ENCODE measurements around the gene PADI4.
"Not testable (repeated sequence)": the region's sequence is repeated elsewhere in the genome, so short reads cannot be mapped to it uniquely, and the experiment has no call there.

Gene PADI4

GRCh38 chr1:17314491-17314971, 6.5 kb downstream of the PADI4 start:
- DNase-seq (ENCODE audit: low spot score): no peak

GRCh38 chr1:17315542-17316130, 7.6 kb downstream of the PADI4 start:
- no peak for DNase-seq (ENCODE audit: low spot score)

- DNase-seq (ENCODE audit: low spot score): no peak
These were observed 8.7 kb downstream of the PADI4 start for GRCh38 chr1:17316704-17317103.

GRCh38 chr1:17318262-17318661, 10.3 kb downstream of the PADI4 start:
- no peak for DNase-seq (ENCODE audit: low spot score)

GRCh38 chr1:17319561-17320350, 11.8 kb downstream of the PADI4 start:
- DNase-seq (ENCODE audit: low spot score): no peak

DNA sequence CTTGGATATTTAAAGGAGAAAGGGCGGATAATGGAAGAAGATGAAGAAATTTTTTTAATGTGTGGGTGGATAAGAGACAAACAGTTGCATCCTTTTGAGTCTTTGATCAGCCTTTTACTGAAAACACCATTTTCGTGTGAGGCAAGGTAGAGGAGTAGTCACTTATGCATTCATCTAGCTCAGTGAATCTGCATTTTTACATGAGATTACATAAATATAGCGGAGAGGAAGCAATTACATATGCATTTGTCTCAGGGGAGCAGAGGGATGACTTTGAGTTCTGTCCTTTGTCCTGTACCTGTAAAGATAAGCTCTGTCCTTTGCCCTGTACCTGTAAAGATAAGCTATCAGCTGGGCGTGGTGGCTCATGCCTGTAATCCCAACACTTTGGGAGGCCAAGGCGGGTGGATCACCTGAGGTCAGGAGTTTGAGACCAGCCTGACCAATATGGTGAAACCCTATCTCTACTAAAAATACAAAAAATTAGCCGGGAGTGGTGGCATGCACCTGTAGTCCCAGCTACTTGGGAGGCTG, 13.9 kb downstream of the PADI4 start:
- DNase-seq (ENCODE audit: low spot score): not testable (repeated sequence)

- no peak for DNase-seq (ENCODE audit: low spot score)
These were observed 20.9 kb downstream of the PADI4 start for GRCh38 chr1:17328855-17329254.

GRCh38 chr1:17329610-17330009, 21.6 kb downstream of the PADI4 start:
- DNase-seq (ENCODE audit: low spot score): no peak

GRCh38 chr1:17330856-17331255, 22.9 kb downstream of the PADI4 start:
- DNase-seq (ENCODE audit: low spot score): no peak

- DNase-seq (ENCODE audit: low spot score): no peak
These were observed 25.1 kb downstream of the PADI4 start for GRCh38 chr1:17333081-17333480.

GRCh38 chr1:17335821-17336710, 28.1 kb downstream of the PADI4 start:
- peak; percentile 11 for DNase-seq (ENCODE audit: low spot score)

GRCh38 chr1:17338706-17339493, 30.9 kb downstream of the PADI4 start:
- DNase-seq (ENCODE audit: low spot score): no peak

- no peak for DNase-seq (ENCODE audit: low spot score)
These were observed 31.5 kb downstream of the PADI4 start for GRCh38 chr1:17339521-17339920.

DNA sequence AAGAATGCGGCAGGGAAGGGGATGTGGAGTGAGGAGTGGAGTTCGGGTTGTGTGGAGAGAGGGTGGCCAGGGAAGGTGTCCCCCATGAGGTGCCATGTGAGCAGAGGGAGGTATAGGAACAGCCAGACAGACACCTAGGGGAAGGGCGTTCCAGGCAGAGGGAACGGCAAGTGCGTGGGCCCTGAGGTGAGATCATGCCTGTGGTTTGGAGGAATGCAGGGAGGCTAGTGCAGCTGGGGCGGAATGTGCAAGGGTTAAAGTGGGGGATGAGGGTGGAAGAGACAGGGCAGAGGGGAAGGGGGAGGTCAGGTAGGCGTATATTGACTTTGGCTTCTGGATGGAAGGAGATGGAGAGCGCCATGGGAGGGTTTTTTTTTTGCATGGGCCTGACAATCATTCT, 32.4 kb downstream of the PADI4 start:
- DNase-seq (ENCODE audit: low spot score): no peak

DNA sequence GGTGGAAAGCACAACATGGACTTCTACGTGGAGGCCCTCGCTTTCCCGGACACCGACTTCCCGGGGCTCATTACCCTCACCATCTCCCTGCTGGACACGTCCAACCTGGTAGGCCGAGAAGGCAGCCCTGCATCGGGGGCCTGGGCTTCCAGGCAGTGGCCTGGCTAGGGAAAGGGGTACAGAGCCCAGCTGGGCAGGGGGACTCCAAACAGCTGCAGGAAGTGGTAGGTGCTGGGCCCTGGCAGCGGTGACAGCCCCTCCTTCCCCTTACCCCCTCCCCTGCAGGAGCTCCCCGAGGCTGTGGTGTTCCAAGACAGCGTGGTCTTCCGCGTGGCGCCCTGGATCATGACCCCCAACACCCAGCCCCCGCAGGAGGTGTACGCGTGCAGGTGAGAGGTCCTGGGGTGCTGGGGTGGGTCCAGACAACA, 34.0 kb downstream of the PADI4 start:
- no peak for DNase-seq (ENCODE audit: low spot score)

DNA sequence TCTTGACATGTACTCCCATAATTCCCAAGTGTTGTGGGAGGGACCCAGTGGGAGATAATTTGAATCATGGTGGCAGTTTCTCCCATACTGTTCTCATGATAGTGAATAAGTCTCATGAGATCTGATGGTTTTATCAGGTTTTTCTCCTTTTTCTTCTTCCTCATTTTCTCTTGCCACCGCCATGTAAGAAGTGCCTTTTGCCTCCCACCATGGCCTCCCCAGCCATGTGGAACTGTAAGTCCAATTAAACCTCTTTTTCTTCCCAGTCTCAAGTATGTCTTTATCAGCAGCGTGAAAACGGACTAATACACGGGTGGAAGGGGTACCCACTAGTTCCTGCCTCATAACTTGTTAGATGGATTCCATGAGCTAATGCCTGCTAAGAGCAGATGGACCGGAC, 37.5 kb downstream of the PADI4 start:
- DNase-seq (ENCODE audit: low spot score): not testable (repeated sequence)

DNA sequence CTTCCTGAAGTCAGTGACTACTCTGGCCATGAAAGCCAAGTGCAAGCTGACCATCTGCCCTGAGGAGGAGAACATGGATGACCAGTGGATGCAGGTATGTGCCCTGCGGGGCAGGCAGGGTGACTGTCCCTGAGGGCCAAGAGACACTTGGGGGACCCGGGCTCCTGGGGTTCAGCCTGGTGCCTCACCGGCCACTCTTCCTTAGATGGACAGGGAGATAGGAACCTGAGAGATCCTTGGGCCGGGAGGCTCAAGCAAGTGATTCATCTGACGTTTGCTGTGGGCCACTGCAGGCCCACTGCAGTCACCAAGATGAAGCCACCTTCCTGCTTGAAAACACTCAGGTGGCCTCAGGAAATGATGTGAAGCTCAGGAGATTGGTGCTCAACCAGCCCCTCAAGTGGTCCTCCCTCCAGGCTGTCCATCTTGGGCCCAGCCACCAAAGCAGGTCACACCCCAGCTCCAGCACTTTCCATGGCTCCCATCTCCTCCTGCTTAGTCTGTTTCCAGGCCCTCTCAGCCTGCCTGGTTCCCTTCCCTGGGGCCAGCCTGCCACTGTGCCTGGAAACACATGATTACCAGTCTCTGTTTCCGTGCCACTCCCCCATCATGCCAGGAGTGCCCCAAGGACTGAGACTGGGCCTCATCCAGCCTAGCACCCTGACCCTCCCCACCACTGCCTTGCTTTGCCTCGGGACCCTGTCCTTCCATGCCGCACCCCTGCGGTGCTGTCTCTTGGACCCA, 38.2 kb downstream of the PADI4 start:
- no peak for DNase-seq (ENCODE audit: low spot score)

DNA sequence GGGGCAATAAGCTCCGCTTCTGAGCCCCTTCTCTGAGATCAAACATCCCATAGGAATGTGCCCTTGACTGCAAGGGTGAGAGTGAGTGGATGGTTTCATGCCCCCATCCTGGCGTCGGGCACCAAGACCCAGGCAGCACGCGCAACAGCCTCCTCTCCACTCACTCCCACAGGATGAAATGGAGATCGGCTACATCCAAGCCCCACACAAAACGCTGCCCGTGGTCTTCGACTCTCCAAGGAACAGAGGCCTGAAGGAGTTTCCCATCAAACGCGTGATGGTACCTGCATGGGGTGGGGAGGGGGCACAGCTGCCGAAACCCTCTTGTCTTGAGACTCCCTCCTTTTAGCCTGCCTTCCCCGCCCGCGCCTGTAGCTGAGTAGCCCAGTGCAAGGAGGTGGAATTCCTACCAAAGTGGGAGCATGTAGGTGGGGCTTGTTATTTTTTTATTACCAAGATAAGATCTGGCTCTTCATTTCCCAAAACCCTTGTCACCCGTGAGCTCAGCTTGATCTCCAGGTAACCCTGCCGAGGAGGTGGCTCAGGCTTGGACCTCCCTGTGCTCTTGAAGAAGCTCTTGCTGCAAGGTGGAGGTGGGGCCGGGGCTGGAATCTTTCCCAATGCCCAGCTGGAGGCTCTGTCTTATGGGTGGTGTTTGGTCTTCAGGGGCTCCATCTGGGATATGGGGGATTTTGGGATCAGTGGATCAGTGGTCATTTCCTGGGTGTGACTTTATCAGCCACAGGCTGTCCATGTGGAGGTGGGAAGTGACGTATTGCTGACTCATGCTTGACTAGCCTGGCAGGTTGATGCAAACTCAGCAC, 40.0 kb downstream of the PADI4 start:
- no peak for DNase-seq (ENCODE audit: low spot score)

GRCh38 chr1:17348593-17349234, 40.7 kb downstream of the PADI4 start:
- DNase-seq (ENCODE audit: low spot score): no peak
